Endothelial cell of umbilical vein (primary cell): Measurements from ENCODE around the gene FHOD3. TPM values are rescaled to one million over a fixed set of nuclear protein-coding genes. Genes with fewer than 3 reads are reported as not detected.

Experiments
- BruUV-seq: library from RNA; stranded (reverse); fragments of 400-500 nt; replicated peaks from 2 replicates; lab custom pipeline; 2021; lab: Mats Ljungman, UMichigan
- CTCF ChIA-PET: fragments of 300-600, 350-600 bp; sonication (Branson Sonifier 250); formaldehyde crosslinking; loops from one replicate; lab custom pipeline; 2021; ENCODE audit warnings: antibody characterized with exemption, inconsistent platforms; lab: Charles Lee
- POLR2A ChIA-PET: fragments of 300-600, 350-600 bp; sonication (Branson Sonifier 250); formaldehyde crosslinking; loops from one replicate; lab custom pipeline; 2021; ENCODE audit warnings: antibody characterized with exemption, inconsistent platforms; lab: Charles Lee
- DNase-seq: peaks from one replicate; pipeline ENCODE4 v3.0.0-alpha.2; 2011; ENCODE audit warnings: low read depth, low spot score
- FAIRE-seq: peaks from 2 replicates; lab custom pipeline; 2011; peaks lifted over from hg19 to GRCh38; lab: Jason Lieb, UNC
- H2AFZ ChIP-seq: 2 replicates; pipeline ENCODE4 v1.6.0; 2012; ENCODE audit warnings: low read depth, low read length, control low read depth, inconsistent platforms
- H3K27ac ChIP-seq: 2 replicates; pipeline ENCODE4 v1.5.1; 2011; ENCODE audit warnings: low read depth, mild to moderate bottlenecking, control low read depth, low read length, moderate library complexity; ENCODE audit not compliant: insufficient read depth
- H3K27me3 ChIP-seq, 2 experiments: 2 replicates each; pipeline versions ENCODE4 v1.6.0 to v1.6.1; 2011; ENCODE audit warnings: low read length in 2 of 2, mixed read lengths in 1 of 2; ENCODE audit not compliant: control insufficient read depth in 2 of 2, insufficient read depth in 2 of 2
- H3K36me3 ChIP-seq, 2 experiments: 2 replicates in 1 of 2; 3 replicates in 1 of 2; pipeline ENCODE4 v1.5.1; 2011; ENCODE audit warnings: low read length in 2 of 2, mild to moderate bottlenecking in 1 of 2, moderate library complexity in 1 of 2; ENCODE audit not compliant: control insufficient read depth in 2 of 2, insufficient read depth in 2 of 2; ENCODE audit errors: extremely low read depth in 1 of 2
- H3K4me1 ChIP-seq: 3 replicates; pipeline ENCODE4 v1.5.1; 2011; ENCODE audit warnings: mild to moderate bottlenecking, low read length; ENCODE audit not compliant: control insufficient read depth, insufficient read depth; ENCODE audit errors: extremely low read depth
- H3K4me2 ChIP-seq: 2 replicates; pipeline ENCODE4 v1.6.1; 2011; ENCODE audit warnings: low read length, control low read depth, mixed read lengths; ENCODE audit not compliant: insufficient read depth
- H3K4me3 ChIP-seq, 3 experiments: fragments of 200-600 bp in 1 of 3; sonication (generic), shearing (Covaris generic) in 1 of 3; replicated peaks in 1 of 3; 2 replicates each; pipeline ENCODE4 v1.5.1; 2011 to 2016; ENCODE audit warnings: control low read depth in 3 of 3, low read length in 3 of 3, mild to moderate bottlenecking in 2 of 3, inconsistent platforms in 1 of 3, low read depth in 1 of 3, moderate library complexity in 1 of 3; ENCODE audit not compliant: insufficient read depth in 1 of 3
- H3K79me2 ChIP-seq: 2 replicates; pipeline ENCODE4 v1.6.0; 2012; ENCODE audit warnings: low read length, inconsistent platforms; ENCODE audit not compliant: control insufficient read depth, insufficient read depth
- H3K9ac ChIP-seq: replicated peaks from 2 replicates; pipeline ENCODE3; 2011; ENCODE audit warnings: low read length, control low read depth; ENCODE audit not compliant: insufficient read depth; ENCODE audit errors: extremely low read depth
- H3K9me1 ChIP-seq: replicated peaks from 3 replicates; pipeline ENCODE4 v1.6.0; 2011; ENCODE audit warnings: mild to moderate bottlenecking, low read length; ENCODE audit not compliant: control insufficient read depth, insufficient read depth; ENCODE audit errors: extremely low read depth
- H3K9me3 ChIP-seq: replicated peaks from 2 replicates; pipeline ENCODE4 v1.5.1; 2012; ENCODE audit warnings: low read length, inconsistent platforms; ENCODE audit not compliant: control insufficient read depth, insufficient read depth
- H4K20me1 ChIP-seq: replicated peaks from 2 replicates; pipeline ENCODE3; 2011; ENCODE audit warnings: mild to moderate bottlenecking, low read length; ENCODE audit not compliant: control insufficient read depth, insufficient read depth; ENCODE audit errors: extremely low read depth
- EZH2 ChIP-seq: IDR thresholded peaks from 2 replicates; pipeline ENCODE4 v1.6.1; 2012; ENCODE audit warnings: borderline replicate concordance, low read depth, mild to moderate bottlenecking, moderate library complexity, low read length, inconsistent platforms; ENCODE audit not compliant: severe bottlenecking
- FOS ChIP-seq: IDR thresholded peaks from 2 replicates; pipeline ENCODE4 v1.6.1; 2011; ENCODE audit warnings: mild to moderate bottlenecking, low read length, moderate library complexity, borderline replicate concordance; ENCODE audit not compliant: insufficient read depth
- GATA2 ChIP-seq: IDR thresholded peaks from 2 replicates; pipeline ENCODE4 v1.7.0; 2011; ENCODE audit warnings: low read depth, mild to moderate bottlenecking, moderate library complexity, mixed read lengths, low read length; ENCODE audit not compliant: insufficient read length, insufficient read depth
- JUN ChIP-seq: IDR thresholded peaks from 2 replicates; pipeline ENCODE4 v1.6.1; 2011; ENCODE audit warnings: borderline replicate concordance, low read depth; ENCODE audit not compliant: insufficient read length, insufficient read depth
- MYC ChIP-seq: IDR thresholded peaks from one replicate; pipeline ENCODE4 v1.6.1; 2011; ENCODE audit warnings: mild to moderate bottlenecking, low read depth, low read length
- POLR2A ChIP-seq: IDR thresholded peaks from 2 replicates; pipeline ENCODE4 v1.6.1; 2012; ENCODE audit warnings: low read depth, mild to moderate bottlenecking, control low read depth, low read length
- POLR2AphosphoS5 ChIP-seq: IDR thresholded peaks from 2 replicates; pipeline ENCODE4 v1.6.1; 2012; ENCODE audit warnings: low read depth, mild to moderate bottlenecking, control low read depth, low read length, moderate library complexity; ENCODE audit not compliant: insufficient read depth
- dilution Hi-C: fragments of 300-500 bp; cut with MboI; formaldehyde crosslinking; loops from one replicate; pipeline ENCODE4 v1.15.0; 2019; ENCODE audit warnings: low sequenced_read_pairs; ENCODE audit not compliant: extremely low pct_ligation_motif_present
- intact Hi-C: fragments of 100-400 bp; cut with micrococcal nuclease; formaldehyde crosslinking; loops from one replicate; pipeline ENCODE4 v1.10.0; 2022
- polyA plus RNA-seq, 4 experiments: library from polyadenylated mRNA; depleted of rRNA in 3 of 4; stranded (reverse) in 3 of 4; unstranded in 1 of 4; fragments of >200 nt; gene quantifications; 2 replicates each; pipeline versions ENCODE4 v1.2.1 to v1.2.3, GENCODE V29; 2011 to 2012; ENCODE audit warnings: missing spikeins in 1 of 4
- total RNA-seq: library from RNA; stranded (reverse); gene quantifications from 2 replicates; pipeline ENCODE4 v1.2.3, GENCODE V29; 2021
- TF ChIP-seq, protein P1 (sequence below): IDR thresholded peaks from 2 replicates; pipeline ENCODE4 v1.6.1; 2011; ENCODE audit not compliant: insufficient read depth, insufficient read length
- TF ChIP-seq, protein P2 (sequence below), 2 donors: IDR thresholded peaks; 1 replicate in 1 of 2; 2 replicates in 1 of 2; pipeline ENCODE4 v1.5.1; 2011; ENCODE audit warnings: low read length in 2 of 2, mild to moderate bottlenecking in 2 of 2, moderate library complexity in 2 of 2, control low read depth in 1 of 2, inconsistent platforms in 1 of 2, low read depth in 1 of 2; ENCODE audit not compliant: insufficient read depth in 1 of 2; ENCODE audit errors: extremely low read depth in 1 of 2

FHOD3 gene
- total and polyA plus RNA-seq, 2 donors (not counting 3 experiments of a cell fraction or from before 2014, with no cell fraction given): 0.06 to 1.5 TPM

DNA sequence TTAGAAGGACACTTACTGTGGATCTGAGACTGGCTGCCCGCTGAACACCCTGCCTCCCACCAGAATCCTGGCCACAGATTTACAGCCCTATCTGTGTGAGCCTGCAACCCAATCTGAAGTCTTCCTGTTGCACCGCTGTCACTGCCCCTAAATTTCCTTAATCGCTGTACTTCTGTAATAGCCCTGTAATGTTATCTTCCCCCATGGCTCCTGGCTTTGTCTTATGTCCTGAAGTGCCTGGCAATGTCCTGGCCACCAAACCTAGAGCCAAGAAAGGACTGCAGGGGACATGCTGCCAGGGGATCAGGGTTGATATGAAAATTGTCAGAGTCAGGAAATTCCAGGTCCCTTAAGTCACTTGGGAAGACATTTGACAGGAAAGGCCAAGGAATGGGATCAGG lies 52.7 kb downstream of the FHOD3 start:
- no TSS peak for BruUV-seq
- ChIA-PET POLR2A (no interaction called here), CTCF (no interaction called here)
- intact Hi-C loops: no loop called here
- Histone ChIP-seq H3K27ac (no peak overlapping the region), H3K9me1 (no peaks in the 10 kb centered on the region), H3K4me1 (no peaks in the 10 kb centered on the region), H3K4me2 (no peak overlapping the region), H3K27me3 (no peaks in the 10 kb centered on the region), H3K79me2 (no peaks in the 10 kb centered on the region), H3K36me3 (no peaks in the 10 kb centered on the region), H2AFZ (no peak overlapping the region), H3K9me3 (no peaks in the 10 kb centered on the region), H3K9ac (no peak overlapping the region), H3K4me3 (no peak overlapping the region), H4K20me1 (no peaks in the 10 kb centered on the region)
- no peak for DNase-seq
- dilution Hi-C loops: no loop called here
- TF ChIP-seq POLR2A: no peak
- no peak for TF ChIP-seq FOS
- TF ChIP-seq, protein P1, sequence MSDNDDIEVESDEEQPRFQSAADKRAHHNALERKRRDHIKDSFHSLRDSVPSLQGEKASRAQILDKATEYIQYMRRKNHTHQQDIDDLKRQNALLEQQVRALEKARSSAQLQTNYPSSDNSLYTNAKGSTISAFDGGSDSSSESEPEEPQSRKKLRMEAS: no peak
- TF ChIP-seq JUN: no peak
- no peak for TF ChIP-seq MYC
- FAIRE-seq: no peak

DNA sequence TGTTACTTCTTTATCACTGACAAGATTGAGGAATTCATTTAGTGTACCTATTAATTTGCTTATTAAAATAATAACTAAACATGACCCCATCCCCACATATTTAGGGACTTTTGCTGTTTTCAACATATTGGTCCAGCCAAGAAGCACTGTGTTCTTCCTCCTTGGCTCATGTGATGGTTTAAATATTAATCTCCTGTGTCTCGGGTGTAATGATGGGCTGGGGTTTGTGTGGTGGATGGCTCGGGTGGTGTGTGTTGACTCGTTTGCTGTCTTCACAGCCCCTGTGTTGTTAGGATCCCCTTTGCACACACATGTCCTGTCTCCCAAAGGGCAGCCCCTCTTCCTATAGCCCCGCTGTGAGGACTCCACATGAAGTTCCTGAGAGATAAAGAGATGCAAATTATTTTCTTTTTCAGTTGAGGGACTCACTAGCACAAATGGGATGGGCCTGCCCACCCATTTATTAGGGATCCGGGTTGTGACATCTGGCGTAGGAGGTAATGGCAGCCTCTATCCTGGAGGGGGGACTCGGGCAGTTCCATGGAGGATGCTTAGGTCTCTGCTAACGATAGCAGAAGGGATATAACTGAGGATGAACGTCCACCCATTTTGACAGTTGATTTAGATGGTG lies 53.4 kb downstream of the FHOD3 start:
- POLR2A ChIA-PET: no interaction called here
- Histone ChIP-seq H3K9ac (no peak overlapping the region), H3K4me2 (no peak overlapping the region), H3K4me3 (no peak overlapping the region), H3K36me3 (no peaks in the 10 kb centered on the region), H3K4me1 (no peaks in the 10 kb centered on the region), H3K9me1 (no peaks in the 10 kb centered on the region), H4K20me1 (no peaks in the 10 kb centered on the region), H3K79me2 (no peaks in the 10 kb centered on the region), H2AFZ (no peak overlapping the region), H3K9me3 (no peaks in the 10 kb centered on the region), H3K27me3 (no peaks in the 10 kb centered on the region), H3K27ac (no peak overlapping the region)
- FAIRE-seq: no peak
- intact Hi-C loops: no loop called here
- CTCF ChIA-PET: no interaction called here
- TF ChIP-seq JUN (no peak), EZH2 (no peak), POLR2AphosphoS5 (no peak), FOS (no peak), POLR2A (no peak), GATA2 (no peak), MYC (no peak)
- TF ChIP-seq, protein P2, sequence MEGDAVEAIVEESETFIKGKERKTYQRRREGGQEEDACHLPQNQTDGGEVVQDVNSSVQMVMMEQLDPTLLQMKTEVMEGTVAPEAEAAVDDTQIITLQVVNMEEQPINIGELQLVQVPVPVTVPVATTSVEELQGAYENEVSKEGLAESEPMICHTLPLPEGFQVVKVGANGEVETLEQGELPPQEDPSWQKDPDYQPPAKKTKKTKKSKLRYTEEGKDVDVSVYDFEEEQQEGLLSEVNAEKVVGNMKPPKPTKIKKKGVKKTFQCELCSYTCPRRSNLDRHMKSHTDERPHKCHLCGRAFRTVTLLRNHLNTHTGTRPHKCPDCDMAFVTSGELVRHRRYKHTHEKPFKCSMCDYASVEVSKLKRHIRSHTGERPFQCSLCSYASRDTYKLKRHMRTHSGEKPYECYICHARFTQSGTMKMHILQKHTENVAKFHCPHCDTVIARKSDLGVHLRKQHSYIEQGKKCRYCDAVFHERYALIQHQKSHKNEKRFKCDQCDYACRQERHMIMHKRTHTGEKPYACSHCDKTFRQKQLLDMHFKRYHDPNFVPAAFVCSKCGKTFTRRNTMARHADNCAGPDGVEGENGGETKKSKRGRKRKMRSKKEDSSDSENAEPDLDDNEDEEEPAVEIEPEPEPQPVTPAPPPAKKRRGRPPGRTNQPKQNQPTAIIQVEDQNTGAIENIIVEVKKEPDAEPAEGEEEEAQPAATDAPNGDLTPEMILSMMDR (IDR thresholded peaks at IDR 0.05; ENCODE audit: extremely low read depth in 1 of 2, insufficient read depth in 1 of 2, low read depth in 1 of 2, low read length in 2 of 2): no peak
- TF ChIP-seq, protein P1: no peak
- dilution Hi-C loops: no loop called here
- DNase-seq: no peak
- no TSS peak for BruUV-seq
